LoVo (cell line): ENCODE measurements around the gene SLIT1.

Experiments used
- DNase-seq: peaks from one replicate; pipeline ENCODE4 v3.0.0-alpha.2; 2016; ENCODE audit warnings: low spot score

The SLIT1 gene

GRCh38 chr10:97062456-97062855 is 123.3 kb downstream of the SLIT1 start:
- no peak for DNase-seq

DNA sequence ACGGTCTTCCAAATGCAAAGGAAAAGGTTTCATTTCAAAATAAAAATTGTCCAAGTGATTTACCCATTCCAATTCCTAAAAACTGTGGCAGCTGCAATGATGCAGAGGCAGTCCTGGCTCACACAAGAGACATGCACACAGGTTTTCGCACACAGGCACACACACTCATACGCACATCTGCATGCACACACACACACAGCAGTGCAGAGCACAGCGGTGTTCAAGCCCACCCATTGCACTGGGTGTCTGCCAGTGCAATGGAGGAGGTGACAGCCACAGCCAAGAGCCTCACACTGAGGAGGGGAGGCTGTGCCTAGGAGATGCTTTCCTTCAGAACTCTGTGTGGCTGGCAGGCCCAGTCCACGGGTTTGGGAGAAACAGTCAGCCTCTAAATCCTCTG is 123.7 kb downstream of the SLIT1 start:
- DNase-seq, result no peak

GRCh38 chr10:97061423-97061822 is 124.3 kb downstream of the SLIT1 start:
- no peak for DNase-seq

GRCh38 chr10:97060441-97061084 is 125.2 kb downstream of the SLIT1 start:
- DNase-seq, result no peak

DNA sequence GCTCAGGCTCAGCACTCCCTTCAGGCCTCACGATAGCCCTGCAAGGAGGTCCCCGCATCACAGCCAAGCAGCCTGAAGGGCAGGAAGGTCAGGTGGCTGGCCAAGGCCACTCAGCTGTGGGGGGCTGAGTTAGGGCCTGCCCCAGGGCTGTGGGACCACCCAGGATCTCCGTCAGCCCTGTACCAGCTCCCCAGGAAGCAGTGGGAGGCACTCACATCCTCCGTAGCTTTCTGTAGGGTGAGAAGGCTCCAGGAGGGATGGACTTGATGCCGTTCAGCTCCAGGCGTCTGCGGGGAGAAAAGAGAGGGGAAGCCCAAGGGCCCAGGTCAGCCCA is 125.9 kb downstream of the SLIT1 start:
- DNase-seq, result no peak

DNA sequence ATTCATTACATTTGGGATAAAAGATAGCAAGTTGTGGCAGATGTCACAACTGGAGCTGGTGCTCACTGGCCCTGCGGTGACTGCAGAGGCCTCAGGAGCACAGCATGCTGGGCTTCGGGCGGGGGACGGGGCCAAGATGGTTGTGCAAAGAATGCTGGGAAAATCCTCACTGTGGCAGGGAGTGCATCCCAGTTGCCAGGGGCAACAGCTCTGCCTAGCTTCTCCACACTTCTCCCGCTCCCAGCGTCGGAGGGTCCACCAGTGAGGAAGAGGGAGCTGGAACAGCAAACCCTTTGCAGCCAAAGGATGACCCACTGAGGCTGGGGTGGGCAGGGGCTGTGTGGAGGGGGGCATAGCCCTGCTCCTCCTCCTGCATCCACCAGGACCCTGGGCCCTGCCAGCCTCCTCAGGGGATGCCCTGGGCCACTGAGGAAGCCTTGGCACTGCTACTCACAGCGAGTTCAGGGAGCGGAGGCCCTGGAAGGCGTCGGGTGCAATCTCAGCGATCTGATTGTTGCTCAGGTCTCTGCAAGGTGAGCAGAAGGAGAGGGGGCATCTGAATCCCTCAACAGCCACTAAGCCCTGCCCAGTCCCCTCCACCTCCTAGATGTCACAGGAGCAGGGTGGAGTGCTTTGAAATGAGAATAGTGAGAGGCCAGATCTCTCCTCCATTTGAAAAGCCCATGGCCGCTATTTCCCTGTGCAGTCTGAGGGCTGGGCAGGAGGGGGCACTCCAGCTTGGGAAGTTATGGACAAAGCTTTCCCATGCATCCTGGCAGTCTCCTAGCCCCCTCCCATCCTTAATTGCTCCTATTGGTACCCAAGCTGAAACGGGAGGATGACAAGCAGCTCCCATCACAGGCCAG is 126.5 kb downstream of the SLIT1 start:
- DNase-seq, result no peak

DNA sequence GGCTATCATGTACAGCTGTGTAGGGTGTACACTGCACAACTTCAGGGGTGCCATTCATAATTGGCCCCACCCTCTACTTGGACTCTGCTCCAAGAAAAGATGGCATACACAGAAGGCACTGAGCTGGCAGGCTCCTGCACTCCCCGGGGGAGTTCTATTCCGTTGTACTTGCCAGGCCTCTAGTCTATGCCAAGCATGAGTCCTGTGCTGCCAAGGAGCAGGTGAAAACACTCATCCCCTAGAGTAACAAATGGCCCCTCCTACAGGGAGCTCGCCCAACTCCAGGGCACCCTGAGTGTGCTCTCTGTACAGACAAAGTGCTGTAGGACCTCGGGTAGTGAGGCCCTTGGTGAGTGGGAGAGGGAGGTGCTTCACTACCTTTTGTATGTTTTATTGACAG is 127.2 kb downstream of the SLIT1 start:
- DNase-seq, result no peak

GRCh38 chr10:97057491-97058235 is 128.1 kb downstream of the SLIT1 start:
- DNase-seq, result no peak

GRCh38 chr10:97056003-97056630 is 129.6 kb downstream of the SLIT1 start:
- DNase-seq, result no peak

GRCh38 chr10:97053276-97053675 is 132.5 kb downstream of the SLIT1 start:
- no peak for DNase-seq

DNA sequence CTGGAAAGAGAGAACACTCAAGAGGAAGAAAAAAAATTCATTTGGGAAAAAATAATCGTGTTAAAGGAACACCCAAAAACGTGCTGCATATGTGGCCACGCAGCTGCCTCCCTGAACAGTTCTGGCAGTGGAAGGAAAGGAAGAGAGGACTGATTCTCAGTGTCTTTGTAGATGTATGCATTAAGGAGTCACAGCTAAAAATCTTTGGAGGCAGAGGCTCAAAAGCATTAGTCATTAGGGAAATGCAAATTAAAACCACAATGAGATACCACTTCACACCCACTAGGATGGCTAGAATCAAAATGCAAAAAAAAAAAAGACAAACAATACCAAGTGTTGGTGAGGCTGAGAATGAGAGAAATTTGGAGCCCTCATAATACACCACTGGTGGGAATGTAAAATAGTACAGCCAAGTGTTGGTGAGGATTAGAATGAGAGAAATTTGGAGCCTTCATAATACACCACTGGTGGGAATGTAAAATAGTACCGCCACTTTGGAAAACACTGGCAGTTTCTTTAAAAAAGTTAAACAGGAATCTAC is 134.7 kb downstream of the SLIT1 start:
- DNase-seq, result no peak

- no peak for DNase-seq
Observed at GRCh38 chr10:97050205-97050745, 135.5 kb downstream of the SLIT1 start.

- DNase-seq, result no peak
Observed at GRCh38 chr10:97049670-97050069, 136.1 kb downstream of the SLIT1 start.

DNA sequence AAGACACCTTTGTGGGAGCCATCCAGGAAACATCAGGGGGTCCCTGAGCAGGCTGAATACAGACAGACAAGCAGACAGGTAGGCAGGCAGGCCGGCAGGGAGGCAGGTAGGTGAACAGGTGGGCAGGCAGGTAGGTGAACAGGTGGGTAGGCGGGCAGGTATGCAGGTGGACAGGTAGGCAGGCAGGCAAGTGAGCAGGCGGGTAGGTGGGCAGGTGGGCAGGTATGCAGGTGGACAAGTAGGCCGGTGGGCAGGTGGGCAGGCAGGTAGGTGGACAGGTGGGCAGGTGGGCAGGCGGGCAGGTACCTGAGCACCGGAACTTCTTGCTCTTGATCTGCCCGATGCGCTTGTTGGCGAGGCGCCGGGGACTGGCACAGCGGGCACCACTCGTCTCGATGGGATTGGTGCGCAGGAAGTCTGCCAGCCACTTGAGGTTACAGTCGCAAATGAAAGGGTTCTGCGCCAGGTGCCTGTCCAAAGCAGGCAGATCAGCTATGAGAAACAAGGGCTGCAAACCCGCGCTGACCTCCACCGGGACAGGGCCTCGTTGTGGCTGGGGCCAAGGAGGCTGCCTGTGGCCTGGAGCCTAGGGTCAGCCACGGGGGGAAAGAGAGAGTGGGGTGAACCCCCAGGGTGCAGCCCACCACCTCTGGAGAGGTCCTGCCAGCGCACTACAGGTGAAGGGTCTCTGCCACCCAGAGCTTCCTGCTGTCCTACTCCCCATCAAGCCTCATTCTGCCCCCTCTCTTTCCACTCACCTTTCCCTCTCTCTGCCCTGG is 136.9 kb downstream of the SLIT1 start:
- DNase-seq, result no peak

GRCh38 chr10:97047788-97048187 is 138.0 kb downstream of the SLIT1 start:
- no peak for DNase-seq

DNA sequence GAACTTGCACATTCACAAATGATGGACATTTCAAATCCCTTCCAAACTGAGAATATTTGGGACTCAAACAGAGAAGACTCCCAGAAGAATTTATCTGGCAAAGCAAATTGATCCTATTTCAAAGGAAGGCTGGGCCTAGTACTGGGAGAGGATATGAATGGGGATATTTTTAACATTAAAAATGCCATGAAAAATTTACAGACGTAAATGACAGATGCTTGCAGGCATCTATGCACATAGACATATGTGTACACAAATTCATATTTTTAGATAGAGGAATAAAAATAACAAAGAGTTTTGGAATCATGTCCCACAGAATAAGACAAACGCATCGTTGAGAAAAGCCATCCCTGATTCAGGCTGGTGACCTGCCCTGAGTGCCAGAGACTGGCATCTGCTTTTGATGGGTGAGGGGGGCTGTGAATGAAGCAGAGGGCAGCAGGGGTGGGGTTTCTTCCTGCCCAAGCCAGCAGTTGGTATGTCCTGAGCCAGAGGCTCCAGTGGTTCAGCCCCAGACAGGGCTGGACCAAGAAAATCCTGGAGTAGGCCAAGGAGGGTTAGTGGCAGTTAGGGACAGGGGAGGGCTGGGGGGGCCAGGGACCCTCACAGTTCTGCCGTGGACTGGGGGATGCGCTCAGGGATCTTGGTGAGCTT is 138.5 kb downstream of the SLIT1 start:
- no peak for DNase-seq

GRCh38 chr10:97046456-97047082 is 139.2 kb downstream of the SLIT1 start:
- no peak for DNase-seq

DNA sequence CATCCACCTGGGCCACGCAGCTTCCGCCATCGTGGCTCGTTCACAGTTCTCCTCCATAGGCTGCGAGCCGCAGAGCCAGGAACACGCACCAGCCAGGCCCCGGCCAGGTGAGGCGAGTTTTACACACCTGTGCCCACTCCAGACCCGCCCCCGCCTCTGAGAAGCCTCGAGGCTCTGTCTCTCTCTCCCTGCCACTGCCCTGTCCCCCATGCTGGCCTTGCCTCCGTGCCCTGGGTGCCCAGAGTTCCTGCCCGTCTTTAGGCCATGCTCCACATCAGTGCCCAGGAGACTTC is 142.2 kb downstream of the SLIT1 start:
- DNase-seq, result no peak

GRCh38 chr10:97042716-97043562 is 142.8 kb downstream of the SLIT1 start:
- DNase-seq, result no peak
